ENCODE data around the gene CFAP221. TPM values are rescaled to one million over a fixed set of nuclear protein-coding genes. Genes with fewer than 3 reads are reported as not detected.

CFAP221 gene
- total RNA-seq, 1 donor from 2014 or later: 0.79 TPM

DNA sequence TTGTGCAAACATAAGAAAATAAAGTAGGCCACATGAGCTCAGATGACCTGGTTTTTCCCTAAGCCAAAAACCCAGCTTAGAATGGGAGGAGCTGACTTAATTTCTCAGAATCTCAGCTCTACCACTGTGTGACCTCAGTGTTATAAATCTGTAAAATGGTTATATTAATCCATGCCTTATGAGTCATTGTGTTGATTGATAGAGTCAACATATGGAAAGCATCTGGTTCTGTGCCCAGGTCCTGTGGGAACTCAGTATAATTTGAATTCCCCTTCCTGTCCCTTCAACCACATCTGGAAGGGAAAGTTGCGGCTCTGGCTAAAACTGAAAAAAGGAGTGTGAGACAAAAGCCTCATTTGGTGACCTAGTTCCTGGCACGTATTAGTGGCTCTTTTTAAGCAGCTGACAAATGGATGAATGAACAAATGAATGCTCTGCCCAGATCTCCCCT is 160.4 kb downstream of the CFAP221 start:
- ATAC-seq (peak; percentile 7), DNase-seq (no peak)
- intact Hi-C loops (cut with micrococcal nuclease): loop anchor here (10.0 kb wide), 1 partner anchor 470 kb away; no protein-coding TSS in a partner anchor

- intact Hi-C loops (cut with micrococcal nuclease): loop anchor here (10.0 kb wide), 1 partner anchor 469 kb away; no protein-coding TSS in a partner anchor
- DNase-seq (no peak), ATAC-seq (no peak)
Observed at GRCh38 chr2:119706221-119706620, 162.0 kb downstream of the CFAP221 start.

Other genes with a start within 250 kb of the CFAP221 start
- gene C2orf76, start 177.6 kb upstream of the CFAP221 start, total RNA-seq: 6.5 TPM
- 315 TPM for gene DBI, start 177.5 kb upstream of the CFAP221 start, total RNA-seq
- gene TMEM37, start 112.6 kb upstream of the CFAP221 start, total RNA-seq: 2.9 TPM
- 1.0 TPM for gene SCTR, start 20.0 kb upstream of the CFAP221 start, total RNA-seq
- gene TMEM177, start 134.8 kb downstream of the CFAP221 start, total RNA-seq: 12.8 TPM
- gene PTPN4, start 215.5 kb downstream of the CFAP221 start, total RNA-seq: 41.1 TPM

All from left ventricle myocardium superior (tissue), 1 donor.